Measurements from ENCODE around the gene IL22RA2. TPM values are rescaled to one million over a fixed set of nuclear protein-coding genes. Genes with fewer than 3 reads are reported as not detected.

Gene IL22RA2
- total RNA-seq, 1 experiment from 2014 or later = not detected

GRCh38 chr6:137218917-137219663 is 45.6 kb upstream of the IL22RA2 start, which contains the start of gene IFNGR1:
Gene IFNGR1, minus strand, starts transcription at chr6:137219385. Its CDS starts 58 bp downstream, at chr6:137219327.
- DNase-seq (peak; percentile 87), ATAC-seq (peak; percentile 94)
- TF ChIP-seq EZH2phosphoT487 (IDR thresholded peaks at IDR 0.05; ENCODE audit: borderline replicate concordance, low read length) (no peak), EZH2 (IDR thresholded peaks at IDR 0.05; ENCODE audit: low read length, unreplicated experiment) (no peak), CTCF (conservative IDR thresholded peaks at IDR 0.05; ENCODE audit: low read depth, low read length) (no peak)
- Histone ChIP-seq H3K9me2 (replicated peaks; ENCODE audit: low read length) (no peaks in the 10 kb centered on the region), H3F3A (ENCODE audit: low read length, unreplicated experiment) (no peaks in the 10 kb centered on the region), H3K4me2 (ENCODE audit: low read length) (peak within 1 kb of the TSS; percentile 76), H3K27ac (ENCODE audit: low read length) (peak within 1 kb of the TSS; percentile 91), H3K4me1 (ENCODE audit: insufficient read depth, low read length) (peaks cover 38% of the 10 kb centered on the region), H3K36me3 (ENCODE audit: low read depth, low read length) (no peaks in the 10 kb centered on the region), H3K9ac (ENCODE audit: low read length) (peak within 1 kb of the TSS; percentile 99), H3K4me3 (ENCODE audit: low read length) (peak within 1 kb of the TSS; percentile 99), H2AFZ (ENCODE audit: low read length) (peak within 1 kb of the TSS; percentile 86), H3K9me3 (ENCODE audit: low read length) (no peaks in the 10 kb centered on the region), H3K79me2 (ENCODE audit: low read length) (peaks cover 50% of the 10 kb centered on the region), H3K27me3 (ENCODE audit: low read length) (no peaks in the 10 kb centered on the region), H4K20me1 (ENCODE audit: low read length) (no peaks in the 10 kb centered on the region; the same call in 1 of the 2 replicates)
- ChIA-PET CTCF (interaction anchor here (1.1 kb wide), 1 partner anchor 125 kb away, joined by 4 read pairs; no protein-coding TSS in a partner anchor), POLR2A (ENCODE audit: unreplicated experiment) (no interaction called here)
- intact Hi-C loops (cut with micrococcal nuclease) = loop anchor here (5.0 kb wide), 1 partner anchor 43 kb away; no protein-coding TSS in a partner anchor
- TSS peak; percentile 38 for BruUV-seq (replicated peaks)

GRCh38 chr6:137218473-137218916 is 45.1 kb upstream of the IL22RA2 start:
- Histone ChIP-seq H3K27ac (ENCODE audit: low read length) (peak overlapping the region; percentile 91), H3K9me2 (replicated peaks; ENCODE audit: low read length) (no peaks in the 10 kb centered on the region), H3F3A (ENCODE audit: low read length, unreplicated experiment) (no peaks in the 10 kb centered on the region), H2AFZ (ENCODE audit: low read length) (peak overlapping the region; percentile 86), H4K20me1 (ENCODE audit: low read length) (no peaks in the 10 kb centered on the region; the same call in 1 of the 2 replicates), H3K4me2 (ENCODE audit: low read length) (peak overlapping the region; percentile 76), H3K4me3 (ENCODE audit: low read length) (peak overlapping the region; percentile 99), H3K36me3 (ENCODE audit: low read depth, low read length) (no peaks in the 10 kb centered on the region), H3K4me1 (ENCODE audit: insufficient read depth, low read length) (peaks cover 34% of the 10 kb centered on the region), H3K79me2 (ENCODE audit: low read length) (peaks cover 56% of the 10 kb centered on the region), H3K9ac (ENCODE audit: low read length) (peak overlapping the region; percentile 99), H3K9me3 (ENCODE audit: low read length) (no peaks in the 10 kb centered on the region), H3K27me3 (ENCODE audit: low read length) (no peaks in the 10 kb centered on the region)
- BruUV-seq (replicated peaks) = no TSS peak
- ChIA-PET POLR2A (ENCODE audit: unreplicated experiment) (no interaction called here), CTCF (interaction anchor here (1.1 kb wide), 1 partner anchor 124 kb away, joined by 4 read pairs; no protein-coding TSS in a partner anchor)
- DNase-seq (peak; percentile 60), ATAC-seq (peak; percentile 43)
- intact Hi-C loops (cut with micrococcal nuclease) = loop anchor here (5.0 kb wide), 1 partner anchor 44 kb away; no protein-coding TSS in a partner anchor
- TF ChIP-seq CTCF (conservative IDR thresholded peaks at IDR 0.05; ENCODE audit: low read depth, low read length) = no peak
- TF ChIP-seq EZH2 (IDR thresholded peaks at IDR 0.05; ENCODE audit: low read length, unreplicated experiment) = no peak
